HL-60 (cell line): Measurements from ENCODE around the gene PDE3A.

ENCODE experiments used
- POLR2AphosphoS5 ChIP-seq: IDR thresholded peaks from 2 replicates; pipeline ENCODE4 v1.6.1; 2012; ENCODE audit warnings: low read depth
- TF ChIP-seq, protein P1 (sequence below): IDR thresholded peaks from one replicate; pipeline ENCODE4 v1.5.1; 2011; ENCODE audit warnings: low read length, control low read depth, inconsistent platforms; ENCODE audit not compliant: insufficient read depth

DNA sequence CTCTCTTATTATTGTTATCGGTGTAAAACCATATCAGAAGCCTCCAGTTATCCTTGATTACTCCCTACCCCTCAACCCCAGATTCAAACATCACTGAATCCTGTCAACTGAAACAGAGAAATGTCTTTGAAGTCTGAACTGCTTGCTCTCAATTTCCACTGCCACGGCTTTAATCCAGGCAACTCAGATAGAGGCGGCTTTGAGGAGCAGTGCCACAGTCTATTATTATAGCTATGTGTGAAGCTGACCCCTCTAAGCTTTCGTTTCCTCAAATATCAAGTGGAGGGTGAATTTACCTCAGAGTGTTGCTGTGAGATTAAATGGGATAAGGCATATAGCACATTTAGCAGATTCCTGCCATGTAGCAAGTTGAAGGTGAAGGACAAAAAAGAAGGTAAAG, 49.0 kb upstream of the PDE3A start:
- TF ChIP-seq, protein P1, sequence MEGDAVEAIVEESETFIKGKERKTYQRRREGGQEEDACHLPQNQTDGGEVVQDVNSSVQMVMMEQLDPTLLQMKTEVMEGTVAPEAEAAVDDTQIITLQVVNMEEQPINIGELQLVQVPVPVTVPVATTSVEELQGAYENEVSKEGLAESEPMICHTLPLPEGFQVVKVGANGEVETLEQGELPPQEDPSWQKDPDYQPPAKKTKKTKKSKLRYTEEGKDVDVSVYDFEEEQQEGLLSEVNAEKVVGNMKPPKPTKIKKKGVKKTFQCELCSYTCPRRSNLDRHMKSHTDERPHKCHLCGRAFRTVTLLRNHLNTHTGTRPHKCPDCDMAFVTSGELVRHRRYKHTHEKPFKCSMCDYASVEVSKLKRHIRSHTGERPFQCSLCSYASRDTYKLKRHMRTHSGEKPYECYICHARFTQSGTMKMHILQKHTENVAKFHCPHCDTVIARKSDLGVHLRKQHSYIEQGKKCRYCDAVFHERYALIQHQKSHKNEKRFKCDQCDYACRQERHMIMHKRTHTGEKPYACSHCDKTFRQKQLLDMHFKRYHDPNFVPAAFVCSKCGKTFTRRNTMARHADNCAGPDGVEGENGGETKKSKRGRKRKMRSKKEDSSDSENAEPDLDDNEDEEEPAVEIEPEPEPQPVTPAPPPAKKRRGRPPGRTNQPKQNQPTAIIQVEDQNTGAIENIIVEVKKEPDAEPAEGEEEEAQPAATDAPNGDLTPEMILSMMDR, result no peak
- TF ChIP-seq POLR2AphosphoS5, result no peak
